Fibroblast of gingiva (primary cell): ENCODE results near the gene GABRD.

ENCODE experiments used
- DNase-seq: peaks from one replicate; pipeline ENCODE4 v3.0.0-alpha.2; 2011; ENCODE audit warnings: low read depth

Gene GABRD

GRCh38 chr1:2053784-2054376 is 34.7 kb downstream of the GABRD start:
- DNase-seq: no peak

GRCh38 chr1:2054560-2054959 is 35.4 kb downstream of the GABRD start:
- no peak for DNase-seq

- no peak for DNase-seq
These were observed 36.9 kb downstream of the GABRD start for GRCh38 chr1:2055911-2056575.

GRCh38 chr1:2056955-2057590 is 37.9 kb downstream of the GABRD start:
- DNase-seq: no peak

GRCh38 chr1:2059290-2059953 is 40.3 kb downstream of the GABRD start:
- no peak for DNase-seq

GRCh38 chr1:2060072-2060471 is 40.9 kb downstream of the GABRD start:
- DNase-seq: no peak

- DNase-seq: no peak
These were observed 41.4 kb downstream of the GABRD start for GRCh38 chr1:2060535-2060934.

- DNase-seq: no peak
These were observed 42.1 kb downstream of the GABRD start for GRCh38 chr1:2061065-2061778.

- no peak for DNase-seq
These were observed 46.6 kb downstream of the GABRD start for GRCh38 chr1:2065699-2066098.

GRCh38 chr1:2067393-2067792 is 48.2 kb downstream of the GABRD start:
- DNase-seq: no peak

GRCh38 chr1:2067981-2068380 is 48.8 kb downstream of the GABRD start:
- no peak for DNase-seq

GRCh38 chr1:2068951-2069350 is 49.8 kb downstream of the GABRD start:
- no peak for DNase-seq

GRCh38 chr1:2070016-2070415 is 50.9 kb downstream of the GABRD start:
- DNase-seq: no peak

- DNase-seq: no peak
These were observed 51.8 kb downstream of the GABRD start for GRCh38 chr1:2070800-2071530.

GRCh38 chr1:2072109-2072806 is 53.1 kb downstream of the GABRD start:
- no peak for DNase-seq

- no peak for DNase-seq
These were observed 53.7 kb downstream of the GABRD start for GRCh38 chr1:2072891-2073290.

- DNase-seq: peak; percentile 46
These were observed 54.5 kb downstream of the GABRD start for GRCh38 chr1:2073382-2074230.

- DNase-seq: no peak
These were observed 55.3 kb downstream of the GABRD start for GRCh38 chr1:2074396-2074795.

- DNase-seq: no peak
These were observed 56.0 kb downstream of the GABRD start for GRCh38 chr1:2074944-2075740.
